ENCODE results near the gene CGRRF1.
A peak's percentile ranks its signal among the peaks of the same experiment; 100 is the strongest.

CGRRF1 gene

DNA sequence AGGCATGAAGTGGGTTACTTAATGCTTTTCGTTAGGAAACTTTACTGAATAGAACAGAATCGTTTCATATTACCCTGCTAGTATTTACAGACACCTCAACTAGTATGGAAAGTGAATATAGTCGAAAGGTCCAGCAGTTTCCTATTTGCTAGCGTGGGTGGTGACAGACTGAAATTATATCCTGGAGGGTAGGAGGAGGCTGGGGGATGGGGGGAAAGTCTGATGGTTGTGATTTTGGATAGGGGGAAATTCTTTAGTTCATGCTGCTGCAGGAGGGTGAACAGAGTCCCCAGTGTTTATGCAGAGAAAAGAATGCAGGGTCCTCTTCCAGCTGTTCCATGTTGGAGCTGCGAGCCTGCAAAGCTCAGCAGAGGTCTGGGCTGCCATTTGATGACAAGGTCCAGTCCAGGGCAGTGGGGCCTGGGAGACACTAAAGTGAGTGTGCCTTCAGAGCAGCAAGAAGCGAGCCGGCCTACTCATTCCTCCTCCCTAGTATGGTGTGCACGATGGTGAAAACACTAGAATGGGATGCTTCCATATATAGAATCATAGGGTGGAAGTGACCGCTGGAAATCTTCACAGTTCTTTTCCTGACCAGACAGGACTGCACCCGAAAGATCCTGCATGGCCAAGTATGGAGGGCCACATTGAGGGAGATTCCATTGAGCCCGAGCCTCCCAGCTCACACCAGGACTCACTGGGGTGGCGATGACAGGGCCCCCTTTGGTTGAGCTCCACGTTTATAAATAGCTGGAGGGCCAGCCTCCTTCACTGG, 59.3 kb downstream of the CGRRF1 start:
- Histone ChIP-seq H3K27me3 (ENCODE audit: control insufficient read depth in 5 of 5, insufficient read depth in 4 of 5, low read length in 5 of 5) (no peaks in the 10 kb centered on the region), H3K9ac (ENCODE audit: low read length in 5 of 5) (peak overlapping the region in 3 of 5 donors; percentile 30 to 69 (median 56)), H3K27ac (ENCODE audit: low read depth, low read length) (peak overlapping the region; percentile 74), H3K4me1 (ENCODE audit: control insufficient read depth in 5 of 5, insufficient read depth in 5 of 5, low read length in 5 of 5) (peaks cover 5 to 44% (median 34%) of the 10 kb centered on the region in 5 donors), H3K36me3 (ENCODE audit: control insufficient read depth in 5 of 5, insufficient read depth in 5 of 5, low read length in 5 of 5) (peaks cover 0 to 12% (median 9%) of the 10 kb centered on the region in 5 donors), H3K4me3 (ENCODE audit: low read depth in 1 of 5, low read length in 5 of 5) (peak overlapping the region; percentile 39 to 85 (median 49)), H3K9me3 (ENCODE audit: control insufficient read depth in 5 of 5, low read length in 5 of 5) (peaks cover 0 to 7% (median 3%) of the 10 kb centered on the region in 5 donors)

DNA sequence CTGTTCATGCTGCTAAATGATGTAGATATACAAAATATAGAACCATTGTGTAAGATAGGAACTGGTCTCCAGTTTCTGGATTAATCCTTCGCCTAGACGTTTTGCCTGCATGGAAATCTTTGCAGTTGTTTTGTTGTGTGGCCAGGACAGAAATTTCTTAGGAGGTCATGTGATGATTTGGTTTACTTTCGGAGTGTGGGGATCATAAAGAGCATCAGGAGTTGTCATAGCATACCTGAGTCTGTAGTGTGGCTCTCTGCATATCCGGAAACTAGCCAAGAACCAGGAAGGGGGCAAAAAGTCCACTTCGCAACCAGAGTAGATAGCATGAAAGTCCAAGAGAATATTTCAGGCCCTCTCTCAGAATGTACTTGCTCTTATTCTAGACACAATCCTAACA, 60.3 kb downstream of the CGRRF1 start:
- peak overlapping the region in 4 of 5 donors; percentile 6 to 49 (median 17) for H3K4me3 ChIP-seq (ENCODE audit: low read depth in 1 of 5, low read length in 5 of 5)
- peak overlapping the region in 3 of 5 donors; percentile 13 to 56 (median 32) for H3K9ac ChIP-seq (ENCODE audit: low read length in 5 of 5)
- H3K4me1 ChIP-seq (ENCODE audit: control insufficient read depth in 5 of 5, insufficient read depth in 5 of 5, low read length in 5 of 5) = peaks cover 5 to 33% (median 24%) of the 10 kb centered on the region in 5 donors
- H3K27me3 ChIP-seq (ENCODE audit: control insufficient read depth in 5 of 5, insufficient read depth in 4 of 5, low read length in 5 of 5) = no peaks in the 10 kb centered on the region
- H3K9me3 ChIP-seq (ENCODE audit: control insufficient read depth in 5 of 5, low read length in 5 of 5) = peaks cover 0 to 7% (median 3%) of the 10 kb centered on the region in 5 donors
- peak overlapping the region; percentile 74 for H3K27ac ChIP-seq (ENCODE audit: low read depth, low read length)
- H3K36me3 ChIP-seq (ENCODE audit: control insufficient read depth in 5 of 5, insufficient read depth in 5 of 5, low read length in 5 of 5) = peaks cover 0 to 12% (median 9%) of the 10 kb centered on the region in 5 donors

DNA sequence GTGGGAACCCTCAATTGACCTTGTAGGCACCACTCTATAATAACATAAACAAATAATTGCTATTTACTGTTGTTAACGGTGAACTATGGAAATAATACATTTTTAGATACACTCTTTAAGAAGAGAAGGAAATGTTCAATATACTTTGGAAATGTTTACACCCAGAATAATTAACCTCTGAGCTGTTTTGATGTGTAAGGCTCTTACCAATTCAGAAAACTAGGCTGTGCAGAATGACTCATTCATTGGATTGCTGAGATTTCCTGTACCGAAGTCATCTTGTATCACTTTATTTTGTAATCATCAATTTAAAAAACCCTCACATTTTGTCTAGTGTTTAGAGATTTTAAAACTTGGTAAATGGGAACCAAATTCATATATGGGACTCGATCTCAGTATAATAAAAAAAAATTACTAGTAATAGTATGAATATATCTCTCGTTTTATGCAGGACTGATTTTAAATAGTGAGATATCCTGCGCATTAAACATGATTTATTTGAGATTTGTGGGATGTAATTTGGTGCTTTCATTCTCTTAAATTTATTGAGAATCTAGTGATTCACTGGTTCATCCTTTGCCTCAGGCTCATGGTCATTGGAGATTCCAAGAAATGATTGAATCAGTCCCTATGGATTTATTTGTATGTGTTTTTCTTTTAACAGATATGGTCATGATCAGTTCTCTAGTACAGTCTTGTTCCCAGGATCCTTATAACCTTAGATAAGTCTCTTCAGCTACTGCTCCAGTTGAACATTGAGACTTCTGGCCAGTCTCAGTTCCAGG, 61.1 kb downstream of the CGRRF1 start:
- Histone ChIP-seq H3K27ac (ENCODE audit: low read depth, low read length) (peak overlapping the region; percentile 74), H3K9ac (ENCODE audit: low read length in 5 of 5) (peak overlapping the region in 2 of 5 donors; percentile 32 to 56), H3K27me3 (ENCODE audit: control insufficient read depth in 5 of 5, insufficient read depth in 4 of 5, low read length in 5 of 5) (no peaks in the 10 kb centered on the region), H3K4me1 (ENCODE audit: control insufficient read depth in 5 of 5, insufficient read depth in 5 of 5, low read length in 5 of 5) (peaks cover 5 to 30% (median 28%) of the 10 kb centered on the region in 5 donors), H3K9me3 (ENCODE audit: control insufficient read depth in 5 of 5, low read length in 5 of 5) (peaks cover 0 to 7% (median 3%) of the 10 kb centered on the region in 5 donors), H3K36me3 (ENCODE audit: control insufficient read depth in 5 of 5, insufficient read depth in 5 of 5, low read length in 5 of 5) (peaks cover 0 to 12% (median 9%) of the 10 kb centered on the region in 5 donors), H3K4me3 (ENCODE audit: low read depth in 1 of 5, low read length in 5 of 5) (peak overlapping the region in 2 of 5 donors; percentile 15 to 28)

DNA sequence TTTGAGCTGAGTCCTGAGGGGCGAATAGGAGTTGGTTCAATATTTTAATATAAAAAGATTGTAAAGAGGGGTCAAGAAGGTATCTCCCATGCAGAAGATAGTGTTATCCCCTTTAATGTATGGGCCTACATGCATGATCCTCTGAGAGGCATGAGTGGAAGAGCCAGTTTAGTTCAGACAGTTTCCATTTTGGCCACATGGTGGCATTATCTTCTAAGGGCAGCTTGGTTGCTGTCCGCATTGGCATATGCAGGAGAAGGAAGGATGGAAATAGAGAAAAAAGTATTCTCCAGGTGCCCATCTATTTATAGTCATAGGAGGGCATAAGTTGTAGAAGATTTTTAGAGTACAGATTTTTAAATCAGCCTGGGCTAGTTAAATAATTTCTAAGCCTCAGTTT, 62.6 kb downstream of the CGRRF1 start:
- H3K27me3 ChIP-seq (ENCODE audit: control insufficient read depth in 5 of 5, insufficient read depth in 4 of 5, low read length in 5 of 5) = no peaks in the 10 kb centered on the region
- H3K36me3 ChIP-seq (ENCODE audit: control insufficient read depth in 5 of 5, insufficient read depth in 5 of 5, low read length in 5 of 5) = peaks cover 4 to 12% (median 9%) of the 10 kb centered on the region in 5 donors
- H3K9me3 ChIP-seq (ENCODE audit: control insufficient read depth in 5 of 5, low read length in 5 of 5) = peaks cover 0 to 7% (median 3%) of the 10 kb centered on the region in 5 donors
- H3K4me1 ChIP-seq (ENCODE audit: control insufficient read depth in 5 of 5, insufficient read depth in 5 of 5, low read length in 5 of 5) = peaks cover 5 to 30% (median 25%) of the 10 kb centered on the region in 5 donors
- H3K27ac ChIP-seq (ENCODE audit: low read depth, low read length) = no peak overlapping the region
- H3K4me3 ChIP-seq (ENCODE audit: low read depth in 1 of 5, low read length in 5 of 5) = no peak overlapping the region
- H3K9ac ChIP-seq (ENCODE audit: low read length in 5 of 5) = no peak overlapping the region

DNA sequence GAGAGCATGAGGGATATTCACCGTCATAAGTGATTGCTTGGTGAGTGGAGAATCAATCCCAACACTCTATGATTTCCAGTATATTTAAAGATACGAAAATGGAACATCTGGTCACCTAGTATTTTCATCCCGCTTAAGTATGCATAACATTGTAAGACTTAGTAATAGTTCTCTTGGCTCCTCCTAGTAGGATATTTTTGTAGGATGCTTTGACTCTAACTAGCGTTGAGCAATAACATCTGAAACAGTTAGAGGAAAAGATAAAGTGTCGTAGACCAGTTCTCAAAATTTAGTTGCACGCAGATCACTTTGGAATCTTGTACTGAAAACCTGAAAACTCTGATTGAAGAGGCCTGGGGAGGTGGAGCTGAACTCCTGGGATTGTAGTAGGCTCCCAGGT, 64.8 kb downstream of the CGRRF1 start:
- Histone ChIP-seq H3K9me3 (ENCODE audit: control insufficient read depth in 5 of 5, low read length in 5 of 5) (peaks cover 0 to 7% (median 3%) of the 10 kb centered on the region in 5 donors), H3K4me1 (ENCODE audit: control insufficient read depth in 5 of 5, insufficient read depth in 5 of 5, low read length in 5 of 5) (peaks cover 0 to 22% (median 17%) of the 10 kb centered on the region in 5 donors), H3K36me3 (ENCODE audit: control insufficient read depth in 5 of 5, insufficient read depth in 5 of 5, low read length in 5 of 5) (peaks cover 4 to 12% (median 8%) of the 10 kb centered on the region in 5 donors), H3K4me3 (ENCODE audit: low read depth in 1 of 5, low read length in 5 of 5) (no peak overlapping the region), H3K27me3 (ENCODE audit: control insufficient read depth in 5 of 5, insufficient read depth in 4 of 5, low read length in 5 of 5) (no peaks in the 10 kb centered on the region), H3K9ac (ENCODE audit: low read length in 5 of 5) (no peak overlapping the region), H3K27ac (ENCODE audit: low read depth, low read length) (no peak overlapping the region)

DNA sequence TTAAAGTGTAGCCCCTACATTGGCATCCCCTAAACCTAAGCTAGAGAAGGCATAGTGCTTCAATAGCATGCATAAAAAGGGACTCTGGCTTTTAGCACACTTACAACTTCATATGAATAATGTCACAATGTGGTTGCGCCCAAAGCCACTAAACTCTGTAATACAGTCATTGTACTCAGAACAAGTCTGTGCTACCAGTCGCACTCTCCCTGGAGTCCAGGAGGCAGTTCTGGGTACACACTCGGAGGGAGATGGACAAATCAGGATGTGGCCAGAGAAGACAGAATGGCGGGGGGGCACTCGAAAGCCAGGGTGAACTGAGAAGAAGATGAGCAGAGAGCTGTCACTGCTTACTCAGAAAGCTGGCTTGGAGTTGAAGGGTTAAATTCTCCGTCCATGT, 67.8 kb downstream of the CGRRF1 start:
- H3K27ac ChIP-seq (ENCODE audit: low read depth, low read length) = no peak overlapping the region
- H3K9me3 ChIP-seq (ENCODE audit: control insufficient read depth in 5 of 5, low read length in 5 of 5) = peaks cover 0 to under 1% (median 0%) of the 10 kb centered on the region in 5 donors
- H3K4me3 ChIP-seq (ENCODE audit: low read depth in 1 of 5, low read length in 5 of 5) = no peak overlapping the region
- peaks cover 0 to 12% (median 11%) of the 10 kb centered on the region in 5 donors for H3K4me1 ChIP-seq (ENCODE audit: control insufficient read depth in 5 of 5, insufficient read depth in 5 of 5, low read length in 5 of 5)
- H3K36me3 ChIP-seq (ENCODE audit: control insufficient read depth in 5 of 5, insufficient read depth in 5 of 5, low read length in 5 of 5) = peaks cover 0 to 17% (median 7%) of the 10 kb centered on the region in 5 donors
- no peak overlapping the region for H3K9ac ChIP-seq (ENCODE audit: low read length in 5 of 5)
- H3K27me3 ChIP-seq (ENCODE audit: control insufficient read depth in 5 of 5, insufficient read depth in 4 of 5, low read length in 5 of 5) = no peaks in the 10 kb centered on the region

DNA sequence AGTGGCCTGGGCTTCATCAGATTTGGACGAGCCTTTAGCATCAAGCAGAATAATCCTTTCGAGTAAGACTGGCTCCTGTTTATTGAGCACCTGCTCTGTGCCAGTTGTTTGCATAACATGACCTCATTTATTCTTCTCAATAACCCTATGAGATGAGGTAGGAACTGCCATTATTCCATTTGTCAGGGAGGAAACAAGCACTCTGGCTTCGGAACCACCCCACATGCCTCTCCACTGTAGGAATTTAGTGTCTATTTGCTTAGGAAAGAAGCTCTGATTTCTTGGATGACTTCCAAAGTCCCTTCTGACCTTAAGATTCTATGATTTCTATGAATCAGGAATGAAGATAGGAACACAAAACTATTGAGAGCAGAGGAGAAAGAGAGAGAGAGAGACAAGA, 68.3 kb downstream of the CGRRF1 start:
- Histone ChIP-seq H3K4me1 (ENCODE audit: control insufficient read depth in 5 of 5, insufficient read depth in 5 of 5, low read length in 5 of 5) (peaks cover 0 to 12% (median 11%) of the 10 kb centered on the region in 5 donors), H3K27me3 (ENCODE audit: control insufficient read depth in 5 of 5, insufficient read depth in 4 of 5, low read length in 5 of 5) (no peaks in the 10 kb centered on the region), H3K9ac (ENCODE audit: low read length in 5 of 5) (no peak overlapping the region), H3K36me3 (ENCODE audit: control insufficient read depth in 5 of 5, insufficient read depth in 5 of 5, low read length in 5 of 5) (peaks cover 0 to 18% (median 5%) of the 10 kb centered on the region in 5 donors), H3K4me3 (ENCODE audit: low read depth in 1 of 5, low read length in 5 of 5) (no peak overlapping the region), H3K9me3 (ENCODE audit: control insufficient read depth in 5 of 5, low read length in 5 of 5) (no peaks in the 10 kb centered on the region), H3K27ac (ENCODE audit: low read depth, low read length) (no peak overlapping the region)

DNA sequence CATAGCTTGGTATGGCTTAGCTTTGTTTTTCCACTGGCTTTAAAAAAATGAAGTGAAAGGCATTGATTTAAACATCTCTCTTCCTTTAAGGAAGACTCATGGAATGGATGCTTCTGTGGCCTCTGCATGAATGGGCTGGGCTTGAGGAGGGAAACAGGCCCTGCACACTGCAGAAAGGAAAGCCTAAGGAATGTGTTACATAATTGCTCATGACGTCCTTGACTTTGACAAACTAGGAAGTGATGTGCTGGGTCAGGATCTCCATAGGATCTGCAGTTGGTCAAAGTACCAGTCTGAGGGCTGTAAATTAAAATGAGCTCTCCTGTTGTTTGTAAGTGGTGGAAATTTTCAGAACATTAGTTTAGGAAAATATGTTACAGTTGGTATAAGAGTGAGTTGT, 69.9 kb downstream of the CGRRF1 start:
- H3K4me1 ChIP-seq (ENCODE audit: control insufficient read depth in 5 of 5, insufficient read depth in 5 of 5, low read length in 5 of 5) = peaks cover 0 to 12% (median 11%) of the 10 kb centered on the region in 5 donors
- H3K4me3 ChIP-seq (ENCODE audit: low read depth in 1 of 5, low read length in 5 of 5) = no peak overlapping the region
- no peak overlapping the region for H3K9ac ChIP-seq (ENCODE audit: low read length in 5 of 5)
- H3K27ac ChIP-seq (ENCODE audit: low read depth, low read length) = no peak overlapping the region
- no peaks in the 10 kb centered on the region for H3K27me3 ChIP-seq (ENCODE audit: control insufficient read depth in 5 of 5, insufficient read depth in 4 of 5, low read length in 5 of 5)
- no peaks in the 10 kb centered on the region for H3K9me3 ChIP-seq (ENCODE audit: control insufficient read depth in 5 of 5, low read length in 5 of 5)
- peaks cover 0 to 11% (median 3%) of the 10 kb centered on the region in 5 donors for H3K36me3 ChIP-seq (ENCODE audit: control insufficient read depth in 5 of 5, insufficient read depth in 5 of 5, low read length in 5 of 5)

DNA sequence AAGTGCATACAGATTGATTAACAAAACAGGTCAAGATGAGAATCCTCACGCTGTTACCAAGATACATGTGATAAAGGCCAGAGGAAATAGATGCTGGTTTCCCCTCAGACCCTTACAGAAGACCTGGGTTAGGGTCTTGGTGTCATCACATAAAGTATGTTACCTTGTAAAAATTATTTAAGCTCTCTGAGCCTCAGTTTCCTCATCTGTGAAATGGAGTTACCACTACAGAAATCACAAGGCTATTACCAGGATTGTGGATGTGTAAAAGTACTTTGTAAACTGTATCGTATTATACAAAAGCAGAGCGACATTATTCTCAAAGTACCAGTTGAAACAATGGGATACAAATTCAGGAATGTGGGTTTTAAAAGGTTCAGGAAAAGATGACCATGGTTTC, 71.2 kb downstream of the CGRRF1 start:
- no peak overlapping the region for H3K4me3 ChIP-seq (ENCODE audit: low read depth in 1 of 5, low read length in 5 of 5)
- no peak overlapping the region for H3K27ac ChIP-seq (ENCODE audit: low read depth, low read length)
- no peaks in the 10 kb centered on the region for H3K9me3 ChIP-seq (ENCODE audit: control insufficient read depth in 5 of 5, low read length in 5 of 5)
- peaks cover 0 to 11% (median 3%) of the 10 kb centered on the region in 5 donors for H3K36me3 ChIP-seq (ENCODE audit: control insufficient read depth in 5 of 5, insufficient read depth in 5 of 5, low read length in 5 of 5)
- no peaks in the 10 kb centered on the region for H3K27me3 ChIP-seq (ENCODE audit: control insufficient read depth in 5 of 5, insufficient read depth in 4 of 5, low read length in 5 of 5)
- H3K9ac ChIP-seq (ENCODE audit: low read length in 5 of 5) = no peak overlapping the region
- H3K4me1 ChIP-seq (ENCODE audit: control insufficient read depth in 5 of 5, insufficient read depth in 5 of 5, low read length in 5 of 5) = peaks cover 0 to 11% (median 7%) of the 10 kb centered on the region in 5 donors
